NCI-H2081 treated with DMSO at 0.1 percent for 48 hours (cell line): Measurements from ENCODE around the gene ENOX1.
A peak's percentile ranks its signal among the peaks of the same experiment; 100 is the strongest.

ENCODE experiments used
- DNase-seq: peaks from one replicate; lab custom pipeline; 2025; lab: John Stamatoyannopoulos, UW

Gene ENOX1

GRCh38 chr13:43286751-43287150, 500.0 kb downstream of the ENOX1 start:
- no peak for DNase-seq

- peak; percentile 87 for DNase-seq
Observed at GRCh38 chr13:43285933-43286597, 500.7 kb downstream of the ENOX1 start.

- DNase-seq, result no peak
Observed at GRCh38 chr13:43284162-43284561, 502.6 kb downstream of the ENOX1 start.

GRCh38 chr13:43279696-43280095, 507.1 kb downstream of the ENOX1 start:
- no peak for DNase-seq

- DNase-seq, result no peak
Observed at GRCh38 chr13:43278127-43278526, 508.6 kb downstream of the ENOX1 start.

GRCh38 chr13:43277142-43277541, 509.6 kb downstream of the ENOX1 start:
- no peak for DNase-seq

GRCh38 chr13:43274881-43275280, 511.9 kb downstream of the ENOX1 start:
- no peak for DNase-seq

GRCh38 chr13:43273362-43273761, 513.4 kb downstream of the ENOX1 start:
- no peak for DNase-seq

GRCh38 chr13:43272851-43273250, 513.9 kb downstream of the ENOX1 start:
- DNase-seq, result peak; percentile 50

GRCh38 chr13:43271152-43271551, 515.6 kb downstream of the ENOX1 start:
- DNase-seq, result no peak

- DNase-seq, result no peak
Observed at GRCh38 chr13:43270130-43270830, 516.5 kb downstream of the ENOX1 start.

GRCh38 chr13:43269037-43269481, 517.7 kb downstream of the ENOX1 start:
- DNase-seq, result no peak

- no peak for DNase-seq
Observed at GRCh38 chr13:43268632-43269031, 518.1 kb downstream of the ENOX1 start.

- DNase-seq, result no peak
Observed at GRCh38 chr13:43267916-43268315, 518.9 kb downstream of the ENOX1 start.

- no peak for DNase-seq
Observed at GRCh38 chr13:43266936-43267615, 519.7 kb downstream of the ENOX1 start.

- no peak for DNase-seq
Observed at GRCh38 chr13:43265028-43265427, 521.7 kb downstream of the ENOX1 start.

- no peak for DNase-seq
Observed at GRCh38 chr13:43264458-43264857, 522.3 kb downstream of the ENOX1 start.

GRCh38 chr13:43263047-43263446, 523.7 kb downstream of the ENOX1 start:
- no peak for DNase-seq

- no peak for DNase-seq
Observed at GRCh38 chr13:43260999-43261398, 525.8 kb downstream of the ENOX1 start.

GRCh38 chr13:43258771-43259170, 528.0 kb downstream of the ENOX1 start:
- no peak for DNase-seq

GRCh38 chr13:43257765-43258164, 529.0 kb downstream of the ENOX1 start:
- DNase-seq, result no peak

GRCh38 chr13:43251961-43252360, 534.8 kb downstream of the ENOX1 start:
- no peak for DNase-seq

GRCh38 chr13:43246382-43246781, 540.4 kb downstream of the ENOX1 start:
- DNase-seq, result no peak
